Amniotic epithelial cell (primary cell): ENCODE results near the gene TMC1.

Experiments
- DNase-seq: peaks from one replicate; pipeline ENCODE4 v3.0.0-alpha.2; 2010; ENCODE audit warnings: low read depth

TMC1 gene

GRCh38 chr9:72575666-72576065 lies 54.3 kb downstream of the TMC1 start:
- no peak for DNase-seq

GRCh38 chr9:72576087-72576486 lies 54.7 kb downstream of the TMC1 start:
- no peak for DNase-seq

GRCh38 chr9:72577212-72577753 lies 55.9 kb downstream of the TMC1 start:
- peak; percentile 91 for DNase-seq

GRCh38 chr9:72579190-72579589 lies 57.8 kb downstream of the TMC1 start:
- DNase-seq, result peak; percentile 46

GRCh38 chr9:72579880-72580550 lies 58.6 kb downstream of the TMC1 start:
- peak; percentile 85 for DNase-seq

- DNase-seq, result peak; percentile 56
Measured at GRCh38 chr9:72581694-72582093, 60.3 kb downstream of the TMC1 start.

- no peak for DNase-seq
Measured at GRCh38 chr9:72583370-72583769, 62.0 kb downstream of the TMC1 start.

- DNase-seq, result peak; percentile 88
Measured at GRCh38 chr9:72586388-72587130, 65.2 kb downstream of the TMC1 start.

- DNase-seq, result no peak
Measured at GRCh38 chr9:72588336-72588735, 66.9 kb downstream of the TMC1 start.

- no peak for DNase-seq
Measured at GRCh38 chr9:72589667-72590521, 68.5 kb downstream of the TMC1 start.

- no peak for DNase-seq
Measured at GRCh38 chr9:72590824-72591223, 69.4 kb downstream of the TMC1 start.

- peak; percentile 58 for DNase-seq
Measured at GRCh38 chr9:72592502-72593403, 71.3 kb downstream of the TMC1 start.

GRCh38 chr9:72596451-72597180 lies 75.2 kb downstream of the TMC1 start:
- DNase-seq, result peak; percentile 85

GRCh38 chr9:72597181-72597517 lies 75.7 kb downstream of the TMC1 start:
- DNase-seq, result no peak

- DNase-seq, result peak; percentile 70
Measured at GRCh38 chr9:72597601-72598000, 76.2 kb downstream of the TMC1 start.

GRCh38 chr9:72598639-72599038 lies 77.2 kb downstream of the TMC1 start:
- DNase-seq, result no peak

- DNase-seq, result no peak
Measured at GRCh38 chr9:72599874-72600534, 78.6 kb downstream of the TMC1 start.

- no peak for DNase-seq
Measured at GRCh38 chr9:72600671-72601070, 79.3 kb downstream of the TMC1 start.

GRCh38 chr9:72601615-72602014 lies 80.2 kb downstream of the TMC1 start:
- DNase-seq, result no peak

GRCh38 chr9:72612449-72612848 lies 91.0 kb downstream of the TMC1 start:
- no peak for DNase-seq
